Hepatocyte (in vitro differentiated cells): Measurements from ENCODE around the gene G6PC2. TPM values are rescaled to one million over a fixed set of nuclear protein-coding genes. Genes with fewer than 3 reads are reported as not detected.

Experiments used
- DNase-seq: peaks from one replicate; pipeline ENCODE4 v3.0.0-alpha.2; 2016; ENCODE audit warnings: low spot score
- H2AFZ ChIP-seq: fragments of 200-600 bp; sonication (generic); 2 replicates; pipeline ENCODE4 v1.6.0; 2016; ENCODE audit warnings: antibody characterized with exemption, mild to moderate bottlenecking
- H3K27ac ChIP-seq: fragments of 200-600 bp; sonication (generic); 2 replicates; pipeline ENCODE4 v1.5.1; 2016; ENCODE audit warnings: mild to moderate bottlenecking
- H3K27me3 ChIP-seq: fragments of 200-600 bp; sonication (generic); 2 replicates; pipeline ENCODE4 v1.6.1; 2016
- H3K36me3 ChIP-seq: fragments of 200-600 bp; sonication (generic); replicated peaks from 2 replicates; pipeline ENCODE4 v1.5.1; 2016; ENCODE audit warnings: low read depth; ENCODE audit not compliant: insufficient read depth
- H3K4me1 ChIP-seq: fragments of 200-600 bp; sonication (generic); 2 replicates; pipeline ENCODE4 v1.5.1; 2016; ENCODE audit warnings: mild to moderate bottlenecking, moderate library complexity; ENCODE audit not compliant: insufficient read depth
- H3K4me2 ChIP-seq: fragments of 200-600 bp; sonication (generic); 2 replicates; pipeline ENCODE4 v1.6.0; 2016
- H3K4me3 ChIP-seq: fragments of 200-600 bp; sonication (generic); 2 replicates; pipeline ENCODE4 v1.5.1; 2016; ENCODE audit warnings: mild to moderate bottlenecking
- H3K79me2 ChIP-seq: fragments of 200-600 bp; sonication (generic); 2 replicates; pipeline ENCODE4 v1.6.0; 2017; ENCODE audit warnings: mild to moderate bottlenecking
- H3K9me2 ChIP-seq: fragments of 200-600 bp; sonication (generic); replicated peaks from 2 replicates; pipeline ENCODE4 v1.6.0; 2017; ENCODE audit warnings: mild to moderate bottlenecking; ENCODE audit not compliant: insufficient read depth
- H3K9me3 ChIP-seq: fragments of 200-600 bp; sonication (generic); 2 replicates; pipeline ENCODE4 v1.5.1; 2016; ENCODE audit warnings: low read depth, mild to moderate bottlenecking
- H4K20me1 ChIP-seq: fragments of 200-600 bp; sonication (generic); 2 replicates; pipeline ENCODE4 v1.6.0; 2016; ENCODE audit warnings: mild to moderate bottlenecking; ENCODE audit not compliant: insufficient read depth, poor library complexity, severe bottlenecking
- EZH2 ChIP-seq: fragments of 200-600 bp; sonication (generic); IDR thresholded peaks from 2 replicates; pipeline ENCODE4 v1.6.1; 2016; ENCODE audit warnings: antibody characterized with exemption, mild to moderate bottlenecking, borderline replicate concordance
- EZH2phosphoT487 ChIP-seq: fragments of 200-600 bp; sonication (generic); IDR thresholded peaks from one replicate; pipeline ENCODE4 v1.6.1; 2018; ENCODE audit warnings: antibody characterized with exemption, mild to moderate bottlenecking, low read depth, moderate library complexity; ENCODE audit not compliant: unreplicated experiment, severe bottlenecking
- WGBS: methylation state at CpG from one replicate; pipeline ENCODE4 v1.1.6; 2016; ENCODE audit warnings: low lambda C conversion rate; ENCODE audit errors: missing lambda C conversion rate; 5-methylcytosine and 5-hydroxymethylcytosine counted together
- polyA plus RNA-seq: library from polyadenylated mRNA; unstranded; fragments of >200 nt; fragmentation: Nextera tagmentation; extraction: Ambion mirVana; gene quantifications from 2 replicates; pipeline ENCODE4 v1.2.1, GENCODE V29; 2016
- total RNA-seq: library from RNA; depleted of rRNA; stranded (reverse); fragments of >200 nt; gene quantifications from 2 replicates; pipeline ENCODE4 v1.2.3, GENCODE V29; 2014
- TF ChIP-seq, protein P1 (sequence below): fragments of 200-600 bp; sonication (generic); IDR thresholded peaks from 2 replicates; pipeline ENCODE4 v1.5.1; 2016; ENCODE audit warnings: antibody characterized with exemption, mild to moderate bottlenecking; ENCODE audit not compliant: poor library complexity

G6PC2 gene
- total and polyA plus RNA-seq, 2 experiments from 2014 or later: not detected

DNA sequence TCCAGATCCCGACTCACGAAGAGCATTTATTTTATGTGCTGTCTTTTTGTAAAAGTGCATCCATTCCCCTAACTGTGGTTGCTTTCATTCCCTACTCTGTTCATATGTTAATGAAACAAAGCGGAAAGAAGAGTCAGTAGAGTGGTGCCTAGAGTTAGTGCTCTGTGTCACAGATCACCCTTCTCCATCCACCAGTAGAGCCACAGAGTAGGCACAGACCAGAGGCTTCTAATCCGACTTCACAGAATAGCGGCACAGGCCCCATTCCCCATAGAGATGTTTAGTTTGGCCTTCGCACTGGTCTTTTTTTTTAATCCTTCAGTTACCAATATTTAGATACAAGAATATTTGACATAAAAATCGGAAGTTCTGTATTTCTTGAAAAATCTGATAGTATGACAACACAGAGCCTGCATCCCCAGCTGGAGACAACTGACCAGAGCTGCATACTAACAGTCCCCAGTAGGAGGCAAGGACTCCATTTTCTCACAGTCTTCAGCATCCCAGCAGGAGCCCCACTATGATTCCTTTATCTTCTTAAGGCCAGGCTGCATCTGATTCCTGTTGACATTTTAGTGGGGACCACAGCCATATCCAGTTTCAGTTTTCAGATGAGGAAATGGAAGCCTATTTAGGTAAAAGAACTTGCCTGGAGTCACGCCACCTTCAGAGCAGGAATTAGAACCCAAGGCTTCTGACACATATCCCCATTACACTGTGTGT is 7.0 kb downstream of the G6PC2 start:
- no peak for DNase-seq
- no peaks in the 10 kb centered on the region for H3K9me3 ChIP-seq
- TF ChIP-seq EZH2: no peak
- no peak for TF ChIP-seq EZH2phosphoT487
- TF ChIP-seq, protein P1, sequence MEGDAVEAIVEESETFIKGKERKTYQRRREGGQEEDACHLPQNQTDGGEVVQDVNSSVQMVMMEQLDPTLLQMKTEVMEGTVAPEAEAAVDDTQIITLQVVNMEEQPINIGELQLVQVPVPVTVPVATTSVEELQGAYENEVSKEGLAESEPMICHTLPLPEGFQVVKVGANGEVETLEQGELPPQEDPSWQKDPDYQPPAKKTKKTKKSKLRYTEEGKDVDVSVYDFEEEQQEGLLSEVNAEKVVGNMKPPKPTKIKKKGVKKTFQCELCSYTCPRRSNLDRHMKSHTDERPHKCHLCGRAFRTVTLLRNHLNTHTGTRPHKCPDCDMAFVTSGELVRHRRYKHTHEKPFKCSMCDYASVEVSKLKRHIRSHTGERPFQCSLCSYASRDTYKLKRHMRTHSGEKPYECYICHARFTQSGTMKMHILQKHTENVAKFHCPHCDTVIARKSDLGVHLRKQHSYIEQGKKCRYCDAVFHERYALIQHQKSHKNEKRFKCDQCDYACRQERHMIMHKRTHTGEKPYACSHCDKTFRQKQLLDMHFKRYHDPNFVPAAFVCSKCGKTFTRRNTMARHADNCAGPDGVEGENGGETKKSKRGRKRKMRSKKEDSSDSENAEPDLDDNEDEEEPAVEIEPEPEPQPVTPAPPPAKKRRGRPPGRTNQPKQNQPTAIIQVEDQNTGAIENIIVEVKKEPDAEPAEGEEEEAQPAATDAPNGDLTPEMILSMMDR: no peak
- no peak overlapping the region for H3K27ac ChIP-seq
- H2AFZ ChIP-seq: no peak overlapping the region
- H3K4me1 ChIP-seq: no peaks in the 10 kb centered on the region
- no peaks in the 10 kb centered on the region for H3K36me3 ChIP-seq
- 81% methylated on average over 8 of the region's 8 CpGs for WGBS
- H4K20me1 ChIP-seq: no peaks in the 10 kb centered on the region
- H3K79me2 ChIP-seq: no peaks in the 10 kb centered on the region
- H3K9me2 ChIP-seq: no peaks in the 10 kb centered on the region
- H3K4me3 ChIP-seq: no peak overlapping the region
- H3K4me2 ChIP-seq: no peak overlapping the region
- peaks cover 13% of the 10 kb centered on the region for H3K27me3 ChIP-seq

DNA sequence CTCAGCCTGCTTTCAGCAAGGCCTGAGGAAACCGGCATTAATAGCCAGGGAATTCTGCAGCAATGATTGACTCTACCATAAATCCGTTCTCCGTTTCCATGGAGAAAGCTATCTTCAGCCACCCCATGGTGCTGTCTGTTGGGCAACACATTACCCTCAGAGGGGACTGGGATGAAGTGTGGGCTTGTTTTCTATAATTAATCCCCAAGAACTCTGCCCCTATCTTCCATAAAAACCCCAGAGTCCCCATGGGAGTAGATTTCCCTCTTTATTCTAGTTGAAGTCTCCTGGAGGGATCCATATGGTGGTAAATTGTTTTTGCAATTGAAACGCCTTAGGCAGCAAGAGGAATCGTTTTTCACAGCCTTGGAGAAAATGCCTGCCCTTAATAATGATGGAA is 9.2 kb downstream of the G6PC2 start:
- Histone ChIP-seq H3K27me3 (peaks cover 13% of the 10 kb centered on the region), H3K4me3 (no peak overlapping the region), H4K20me1 (no peaks in the 10 kb centered on the region), H3K36me3 (no peaks in the 10 kb centered on the region), H3K9me3 (no peaks in the 10 kb centered on the region), H3K4me2 (no peak overlapping the region), H3K79me2 (no peaks in the 10 kb centered on the region), H3K4me1 (no peaks in the 10 kb centered on the region), H2AFZ (no peak overlapping the region), H3K9me2 (no peaks in the 10 kb centered on the region), H3K27ac (no peak overlapping the region)
- 75% methylated on average over 5 of the region's 5 CpGs for WGBS
- DNase-seq: no peak
- TF ChIP-seq, protein P1: no peak
- TF ChIP-seq EZH2phosphoT487 (no peak), EZH2 (no peak)

DNA sequence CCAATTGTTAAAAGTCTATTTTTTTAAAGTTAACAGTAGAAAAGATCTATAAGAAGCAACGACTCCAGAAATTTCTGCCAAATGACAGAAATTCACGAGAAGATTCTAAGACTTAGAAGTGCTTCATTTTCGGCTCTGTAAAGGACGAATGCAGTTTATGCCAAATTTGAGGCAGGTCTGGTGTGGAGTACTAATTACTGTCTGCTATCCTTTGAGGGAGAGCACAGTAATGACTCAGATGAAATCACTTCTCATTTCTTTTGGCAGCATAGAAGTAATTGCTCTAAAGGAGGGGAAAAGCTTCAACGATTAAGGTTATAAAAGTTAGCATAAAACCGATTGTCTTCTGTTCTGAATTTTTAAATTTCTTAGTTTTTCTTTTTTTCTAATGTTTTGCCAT is 11.4 kb downstream of the G6PC2 start:
- no peak overlapping the region for H3K4me3 ChIP-seq
- TF ChIP-seq, protein P1: no peak
- no peak for TF ChIP-seq EZH2
- no peak for TF ChIP-seq EZH2phosphoT487
- no peaks in the 10 kb centered on the region for H3K9me2 ChIP-seq
- no peak overlapping the region for H3K27ac ChIP-seq
- no peaks in the 10 kb centered on the region for H3K9me3 ChIP-seq
- no peaks in the 10 kb centered on the region for H3K36me3 ChIP-seq
- no peaks in the 10 kb centered on the region for H3K4me1 ChIP-seq
- peaks cover 13% of the 10 kb centered on the region for H3K27me3 ChIP-seq
- no peaks in the 10 kb centered on the region for H3K79me2 ChIP-seq
- peak overlapping the region; percentile 21 for H2AFZ ChIP-seq
- 76% methylated on average over 6 of the region's 6 CpGs for WGBS
- no peak for DNase-seq
- H3K4me2 ChIP-seq: peak overlapping the region; percentile 70
- no peaks in the 10 kb centered on the region for H4K20me1 ChIP-seq
